Loucy (cell line): ENCODE results near the gene SCAP.

Experiments used
- H2AFZ ChIP-seq: fragments of 200-600 bp; sonication (generic); 2 replicates; pipeline ENCODE4 v1.6.0; 2016; ENCODE audit warnings: antibody characterized with exemption, mild to moderate bottlenecking, low read length, moderate library complexity
- H3F3A ChIP-seq: fragments of 200-600 bp; 2 replicates; pipeline ENCODE4 v1.6.0; 2016; ENCODE audit warnings: antibody characterized with exemption, low read depth, mild to moderate bottlenecking
- H3K27me3 ChIP-seq: fragments of 200-600 bp; sonication (generic); 2 replicates; pipeline ENCODE4 v1.6.1; 2014; ENCODE audit warnings: low read length, mild to moderate bottlenecking; ENCODE audit not compliant: insufficient read depth, poor library complexity, severe bottlenecking
- H3K36me3 ChIP-seq: fragments of 200-600 bp; sonication (generic); 2 replicates; pipeline ENCODE4 v1.6.1; 2016; ENCODE audit warnings: low read length; ENCODE audit not compliant: insufficient read depth
- H3K4me1 ChIP-seq: fragments of 200-600 bp; sonication (generic); 2 replicates; pipeline ENCODE4 v1.5.1; 2014; ENCODE audit warnings: low read length, mild to moderate bottlenecking; ENCODE audit not compliant: insufficient read depth, poor library complexity, severe bottlenecking
- H3K4me2 ChIP-seq: fragments of 200-600 bp; sonication (generic); 2 replicates; pipeline ENCODE4 v1.6.0; 2014; ENCODE audit warnings: antibody characterized with exemption, low read length, low read depth, mild to moderate bottlenecking; ENCODE audit not compliant: poor library complexity, severe bottlenecking
- H3K4me3 ChIP-seq: fragments of 200-600 bp; sonication (generic); 2 replicates; pipeline ENCODE4 v1.5.1; 2014; ENCODE audit warnings: low read length, mild to moderate bottlenecking, mixed read lengths; ENCODE audit not compliant: poor library complexity, severe bottlenecking
- H3K79me2 ChIP-seq: fragments of 200-600 bp; sonication (generic); 2 replicates; pipeline ENCODE4 v1.6.1; 2014; ENCODE audit warnings: low read length; ENCODE audit not compliant: insufficient read depth
- H3K9ac ChIP-seq: fragments of 200-600 bp; sonication (generic); 2 replicates; pipeline ENCODE4 v1.6.0; 2014; ENCODE audit warnings: mild to moderate bottlenecking, low read depth, low read length, moderate library complexity; ENCODE audit not compliant: poor library complexity, severe bottlenecking
- H3K9me2 ChIP-seq: fragments of 200-600 bp; sonication (generic); replicated peaks from 2 replicates; pipeline ENCODE4 v1.6.1; 2016; ENCODE audit warnings: low read depth, low read length, mixed read lengths
- H3K9me3 ChIP-seq: fragments of 200-600 bp; sonication (generic); 2 replicates; pipeline ENCODE4 v1.6.1; 2014; ENCODE audit warnings: mild to moderate bottlenecking, antibody characterized with exemption, low read length, low read depth; ENCODE audit not compliant: insufficient read depth
- H4K20me1 ChIP-seq: fragments of 200-600 bp; sonication (generic); 2 replicates; pipeline ENCODE4 v1.6.0; 2014; ENCODE audit warnings: antibody characterized with exemption, low read length, mild to moderate bottlenecking; ENCODE audit not compliant: insufficient read depth, poor library complexity, severe bottlenecking
- CTCF ChIP-seq: fragments of 200-600 bp; sonication (generic); conservative IDR thresholded peaks from 2 replicates; pipeline ENCODE4 v1.5.1; 2014; ENCODE audit warnings: mild to moderate bottlenecking, antibody characterized with exemption, low read length
- EZH2phosphoT487 ChIP-seq: fragments of 200-600 bp; IDR thresholded peaks from 2 replicates; pipeline ENCODE4 v1.6.1; 2018; ENCODE audit warnings: antibody characterized with exemption, mild to moderate bottlenecking, moderate library complexity, borderline replicate concordance

SCAP gene

GRCh38 chr3:47495111-47495510, 19.4 kb upstream of the SCAP start:
- no peak overlapping the region for H2AFZ ChIP-seq
- H3K79me2 ChIP-seq = no peaks in the 10 kb centered on the region
- no peak overlapping the region for H3K4me2 ChIP-seq
- no peak overlapping the region for H3K9ac ChIP-seq
- H3K4me1 ChIP-seq = no peaks in the 10 kb centered on the region
- H3K27me3 ChIP-seq = no peaks in the 10 kb centered on the region
- no peaks in the 10 kb centered on the region for H3K9me2 ChIP-seq
- peaks cover 49% of the 10 kb centered on the region; the same call in 1 of the 2 replicates for H3K36me3 ChIP-seq
- H3K4me3 ChIP-seq = no peak overlapping the region
- H3F3A ChIP-seq = no peaks in the 10 kb centered on the region
- H3K9me3 ChIP-seq = no peaks in the 10 kb centered on the region
- H4K20me1 ChIP-seq = no peaks in the 10 kb centered on the region
- TF ChIP-seq EZH2phosphoT487 (no peak), CTCF (no peak)

GRCh38 chr3:47491777-47492176, 16.0 kb upstream of the SCAP start:
- Histone ChIP-seq H3K9ac (no peak overlapping the region), H3F3A (no peaks in the 10 kb centered on the region), H3K4me2 (no peak overlapping the region), H3K4me3 (no peak overlapping the region), H3K36me3 (peaks cover 24% of the 10 kb centered on the region; the same call in 1 of the 2 replicates), H3K9me3 (no peaks in the 10 kb centered on the region), H3K27me3 (no peaks in the 10 kb centered on the region), H3K79me2 (no peaks in the 10 kb centered on the region), H4K20me1 (no peaks in the 10 kb centered on the region), H2AFZ (no peak overlapping the region), H3K4me1 (no peaks in the 10 kb centered on the region), H3K9me2 (no peaks in the 10 kb centered on the region)
- TF ChIP-seq CTCF (no peak), EZH2phosphoT487 (no peak)

- Histone ChIP-seq H3K27me3 (no peaks in the 10 kb centered on the region), H3K79me2 (no peaks in the 10 kb centered on the region), H3K4me1 (no peaks in the 10 kb centered on the region), H3K9me2 (no peaks in the 10 kb centered on the region), H3K4me2 (no peak overlapping the region), H3K9me3 (no peaks in the 10 kb centered on the region), H4K20me1 (no peaks in the 10 kb centered on the region), H3K36me3 (peaks cover 18% of the 10 kb centered on the region; the same call in 1 of the 2 replicates), H3F3A (no peaks in the 10 kb centered on the region), H3K4me3 (no peak overlapping the region), H2AFZ (no peak overlapping the region), H3K9ac (no peak overlapping the region)
- TF ChIP-seq CTCF (no peak), EZH2phosphoT487 (no peak)
Measured at GRCh38 chr3:47491186-47491585, 15.4 kb upstream of the SCAP start.
